GM10266 (cell line): ENCODE results near the gene CACNA1S.

Experiments
- DNase-seq: peaks from one replicate; pipeline ENCODE4 v3.0.0; 2012; ENCODE audit errors: extremely low spot score
- CTCF ChIP-seq: IDR thresholded peaks from 2 replicates; pipeline ENCODE4 v1.5.1; 2012; ENCODE audit warnings: mild to moderate bottlenecking, low read depth; ENCODE audit not compliant: control insufficient read depth, insufficient read depth; ENCODE audit errors: missing control alignments

Gene CACNA1S

GRCh38 chr1:201143726-201144635, 31.8 kb upstream of the CACNA1S start:
- no peak for TF ChIP-seq CTCF

GRCh38 chr1:201142849-201143725, 30.9 kb upstream of the CACNA1S start:
- no peak for DNase-seq
- no peak for TF ChIP-seq CTCF

More at GRCh38 chr1:201143726-201144635, 31.8 kb upstream of the CACNA1S start:
- no peak for DNase-seq

GRCh38 chr1:201142011-201142848, 30.0 kb upstream of the CACNA1S start:
- DNase-seq, result no peak
- no peak for TF ChIP-seq CTCF

GRCh38 chr1:201141418-201141817, 29.2 kb upstream of the CACNA1S start:
- TF ChIP-seq CTCF, result no peak
- no peak for DNase-seq

- no peak for TF ChIP-seq CTCF
- no peak for DNase-seq
These were observed 28.7 kb upstream of the CACNA1S start for GRCh38 chr1:201140941-201141260.

GRCh38 chr1:201140235-201140940, 28.2 kb upstream of the CACNA1S start:
- DNase-seq, result no peak
- TF ChIP-seq CTCF, result no peak
